ENCODE measurements around the gene FEM1C. TPM values are rescaled to one million over a fixed set of nuclear protein-coding genes. Genes with fewer than 3 reads are reported as not detected.

The FEM1C gene
- polyA plus RNA-seq, 3 donors: 19.3 to 22.9 (median 22.3) TPM

- DNase-seq: no peak
Measured at GRCh38 chr5:115568668-115569067, 24.1 kb upstream of the FEM1C start.

- DNase-seq: no peak
Measured at GRCh38 chr5:115565233-115565632, 20.7 kb upstream of the FEM1C start.

GRCh38 chr5:115561176-115561575 lies 16.6 kb upstream of the FEM1C start:
- no peak for DNase-seq

- DNase-seq: no peak
Measured at GRCh38 chr5:115559524-115559923, 14.9 kb upstream of the FEM1C start.

- DNase-seq: no peak
Measured at GRCh38 chr5:115558388-115558956, 13.9 kb upstream of the FEM1C start.

GRCh38 chr5:115557667-115558387 lies 13.3 kb upstream of the FEM1C start:
- DNase-seq: no peak

- DNase-seq: no peak
Measured at GRCh38 chr5:115556276-115556675, 11.7 kb upstream of the FEM1C start.

- DNase-seq: no peak
Measured at GRCh38 chr5:115555084-115555633, 10.6 kb upstream of the FEM1C start.

- DNase-seq: no peak
Measured at GRCh38 chr5:115553082-115553481, 8.5 kb upstream of the FEM1C start.

GRCh38 chr5:115551415-115551814 lies 6.8 kb upstream of the FEM1C start:
- DNase-seq: no peak

- DNase-seq: no peak
Measured at GRCh38 chr5:115549154-115549553, 4.6 kb upstream of the FEM1C start.

GRCh38 chr5:115548683-115549082 lies 4.1 kb upstream of the FEM1C start:
- no peak for DNase-seq

GRCh38 chr5:115545351-115545882 lies 842 bp upstream of the FEM1C start:
- DNase-seq: no peak

- DNase-seq: no peak
Measured at GRCh38 chr5:115544043-115544435, 536 bp downstream of the FEM1C start.

GRCh38 chr5:115543365-115544042 lies 1.1 kb downstream of the FEM1C start:
- DNase-seq: peak; percentile 46

- no peak for DNase-seq
Measured at GRCh38 chr5:115542651-115543364, 1.8 kb downstream of the FEM1C start.

- no peak for DNase-seq
Measured at GRCh38 chr5:115542086-115542485, 2.5 kb downstream of the FEM1C start.

GRCh38 chr5:115541611-115542010 lies 3.0 kb downstream of the FEM1C start:
- no peak for DNase-seq

- DNase-seq: no peak
Measured at GRCh38 chr5:115535479-115536035, 9.0 kb downstream of the FEM1C start.

- no peak for DNase-seq
Measured at GRCh38 chr5:115532517-115532916, 12.1 kb downstream of the FEM1C start.

- DNase-seq: no peak
Measured at GRCh38 chr5:115531787-115532367, 12.7 kb downstream of the FEM1C start.

Data from renal pelvis (tissue), 4 donors.